OCI-LY1 (cell line): ENCODE measurements around the gene C16orf95.

Experiments used
- EZH2 ChIP-seq: fragments of 200-600 bp; sonication (generic), shearing (Covaris generic); IDR thresholded peaks from 2 replicates; pipeline ENCODE4 v1.8.0; 2017; ENCODE audit warnings: borderline replicate concordance, mixed run types, mild to moderate bottlenecking, antibody characterized with exemption, low read length, moderate library complexity, mixed read lengths
- TF ChIP-seq, protein P1 (sequence below): fragments of 200-600 bp; sonication (generic), shearing (Covaris generic); IDR thresholded peaks from 2 replicates; pipeline ENCODE4 v1.5.1; 2017; ENCODE audit warnings: mild to moderate bottlenecking, antibody characterized with exemption, low read length, moderate library complexity, mixed read lengths

DNA sequence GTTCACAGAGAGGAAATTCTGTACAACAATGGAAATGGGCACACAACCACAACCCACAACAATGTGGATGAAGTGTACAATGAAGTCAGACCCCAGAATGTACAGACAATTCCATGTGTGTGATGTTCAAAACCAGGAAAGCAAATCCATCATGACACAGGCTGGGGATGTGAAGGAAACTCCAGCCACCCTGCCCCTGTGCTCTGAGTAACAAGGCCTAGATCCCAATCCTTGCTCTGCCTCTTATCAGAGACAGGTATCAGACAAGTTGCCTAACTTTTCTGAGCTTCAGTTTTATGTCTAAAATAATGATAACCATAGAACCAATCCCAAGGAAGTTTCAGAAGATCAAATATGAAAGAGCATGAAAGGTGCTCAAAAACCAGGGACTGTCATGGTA lies 1.8 kb upstream of the C16orf95 start:
- no peak for TF ChIP-seq EZH2
- TF ChIP-seq, protein P1, sequence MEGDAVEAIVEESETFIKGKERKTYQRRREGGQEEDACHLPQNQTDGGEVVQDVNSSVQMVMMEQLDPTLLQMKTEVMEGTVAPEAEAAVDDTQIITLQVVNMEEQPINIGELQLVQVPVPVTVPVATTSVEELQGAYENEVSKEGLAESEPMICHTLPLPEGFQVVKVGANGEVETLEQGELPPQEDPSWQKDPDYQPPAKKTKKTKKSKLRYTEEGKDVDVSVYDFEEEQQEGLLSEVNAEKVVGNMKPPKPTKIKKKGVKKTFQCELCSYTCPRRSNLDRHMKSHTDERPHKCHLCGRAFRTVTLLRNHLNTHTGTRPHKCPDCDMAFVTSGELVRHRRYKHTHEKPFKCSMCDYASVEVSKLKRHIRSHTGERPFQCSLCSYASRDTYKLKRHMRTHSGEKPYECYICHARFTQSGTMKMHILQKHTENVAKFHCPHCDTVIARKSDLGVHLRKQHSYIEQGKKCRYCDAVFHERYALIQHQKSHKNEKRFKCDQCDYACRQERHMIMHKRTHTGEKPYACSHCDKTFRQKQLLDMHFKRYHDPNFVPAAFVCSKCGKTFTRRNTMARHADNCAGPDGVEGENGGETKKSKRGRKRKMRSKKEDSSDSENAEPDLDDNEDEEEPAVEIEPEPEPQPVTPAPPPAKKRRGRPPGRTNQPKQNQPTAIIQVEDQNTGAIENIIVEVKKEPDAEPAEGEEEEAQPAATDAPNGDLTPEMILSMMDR: no peak
